Upper lobe of left lung (tissue), 6 donors: ENCODE measurements around the gene ADGRD1. TPM values are rescaled to one million over a fixed set of nuclear protein-coding genes. Genes with fewer than 3 reads are reported as not detected.

Experiments used
- ATAC-seq, 2 donors: fragments of 200-7000 bp; cut with Tn5 transposase; one replicate each; pipeline ENCODE4 v1.9.1; 2022; ENCODE audit warnings: mild to moderate bottlenecking in 2 of 2, moderate library complexity in 2 of 2; ENCODE audit not compliant: low FRiP score in 2 of 2
- DNase-seq, 2 donors: peaks; one replicate each; pipeline ENCODE4 v3.0.0-alpha.2; 2019 to 2020
- H3K27ac ChIP-seq, 4 donors: fragments of 200-600 bp; sonication (generic); one replicate each; pipeline ENCODE4 v1.5.1; 2016 to 2019
- H3K27me3 ChIP-seq, 4 donors: fragments of 200-600 bp; sonication (generic); one replicate each; pipeline ENCODE4 v1.5.1; 2017 to 2019
- H3K36me3 ChIP-seq, 4 donors: fragments of 200-600 bp; sonication (generic); one replicate each; pipeline ENCODE4 v1.5.1; 2016 to 2019
- H3K4me1 ChIP-seq, 4 donors: fragments of 200-600 bp; sonication (generic); one replicate each; pipeline ENCODE4 v1.5.1; 2018 to 2019
- H3K4me3 ChIP-seq, 4 donors: fragments of 200-600 bp; sonication (generic); one replicate each; pipeline ENCODE4 v1.5.1; 2017 to 2019; ENCODE audit warnings: mild to moderate bottlenecking in 2 of 4, moderate library complexity in 1 of 4
- H3K9me3 ChIP-seq, 4 donors: fragments of 200-600 bp; sonication (generic); one replicate each; pipeline ENCODE4 v1.5.1; 2018 to 2019
- CTCF ChIP-seq, 6 experiments: fragments of 450-650 bp in 4 of 6; fragments of 200-600 bp in 2 of 6; sonication (generic) in 2 of 6; IDR thresholded peaks; one replicate each; pipeline ENCODE4 v1.5.1; 2016 to 2019; ENCODE audit warnings: antibody characterized with exemption in 6 of 6
- EP300 ChIP-seq, 4 donors: sonication (generic); formaldehyde crosslinking; IDR thresholded peaks; one replicate each; pipeline ENCODE4 v1.5.1; 2017; ENCODE audit warnings: antibody characterized with exemption in 4 of 4, control low read depth in 2 of 4
- POLR2A ChIP-seq, 4 donors: fragments of 450-650 bp; IDR thresholded peaks; one replicate each; pipeline ENCODE4 v1.5.1; 2016 to 2017; ENCODE audit warnings: antibody characterized with exemption in 4 of 4, mild to moderate bottlenecking in 2 of 4
- POLR2AphosphoS5 ChIP-seq, 2 donors: sonication (generic); formaldehyde crosslinking; IDR thresholded peaks; one replicate each; pipeline ENCODE4 v1.5.1; 2017; ENCODE audit warnings: antibody characterized with exemption in 2 of 2
- WGBS, 2 donors: methylation state at CpG; one replicate each; pipeline ENCODE4 v1.1.5; 2017 to 2018; 5-methylcytosine and 5-hydroxymethylcytosine counted together
- total RNA-seq, 6 donors: library from RNA; depleted of rRNA in 4 of 6; stranded (reverse); fragments of >200 nt in 4 of 6; gene quantifications; one replicate each; pipeline versions ENCODE4 v1.1.0 to v1.2.1, GENCODE V29; 2016 to 2021
- donor health status: DM: no; HTN: no; CAD: no; lungs with moderate emphysema.
- donor health status: DM: no; HTN: yes; CAD: no; lungs with severe emphysema.

ADGRD1 gene
- total RNA-seq, 6 donors from 2014 or later: 84.2 to 124 (median 94.7) TPM

- TF ChIP-seq POLR2AphosphoS5 (IDR thresholded peaks at IDR 0.05) (no peak), EP300 (IDR thresholded peaks at IDR 0.05) (no peak), POLR2A (IDR thresholded peaks at IDR 0.05) (no peak), CTCF (IDR thresholded peaks at IDR 0.05) (no peak)
- no peak overlapping the region for H3K4me3 ChIP-seq
- H3K27ac ChIP-seq: no peak overlapping the region
- H3K4me1 ChIP-seq: peaks cover 0 to 7% (median 0%) of the 10 kb centered on the region in 4 donors
- H3K27me3 ChIP-seq: no peaks in the 10 kb centered on the region
- WGBS, 2 donors: 77% methylated on average over 7 to 12 of the region's 13 CpGs
- ATAC-seq: no peak
- peaks cover 0 to 33% (median 13%) of the 10 kb centered on the region in 4 donors for H3K36me3 ChIP-seq
- no peak for DNase-seq
- no peaks in the 10 kb centered on the region for H3K9me3 ChIP-seq
Measured at GRCh38 chr12:131020326-131021153, 66.8 kb downstream of the ADGRD1 start.

DNA sequence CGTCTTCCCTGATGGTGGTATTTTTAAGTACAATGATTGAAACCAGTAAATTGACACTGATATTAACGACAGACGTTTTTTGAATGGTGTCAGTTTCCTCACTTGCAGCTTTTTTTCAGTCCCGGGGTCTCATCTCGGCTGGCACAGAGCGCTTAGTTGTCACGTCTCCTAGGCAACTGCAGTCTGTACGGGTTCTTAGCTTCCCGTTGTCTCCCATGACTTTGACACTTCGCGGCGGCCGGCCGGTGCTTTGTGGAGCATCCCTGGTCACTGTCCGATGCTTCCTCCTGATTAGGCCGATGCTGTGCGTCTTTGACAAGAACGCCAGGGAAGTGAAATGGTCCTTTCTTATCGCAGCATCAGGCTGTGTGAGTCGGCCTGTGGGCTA, 67.4 kb downstream of the ADGRD1 start:
- peaks cover 0 to 27% (median 13%) of the 10 kb centered on the region in 4 donors for H3K36me3 ChIP-seq
- no peak for ATAC-seq
- H3K27me3 ChIP-seq: no peaks in the 10 kb centered on the region
- DNase-seq: no peak
- TF ChIP-seq EP300 (IDR thresholded peaks at IDR 0.05) (no peak), POLR2AphosphoS5 (IDR thresholded peaks at IDR 0.05) (no peak), CTCF (IDR thresholded peaks at IDR 0.05) (no peak), POLR2A (IDR thresholded peaks at IDR 0.05) (no peak)
- H3K4me3 ChIP-seq: no peak overlapping the region
- WGBS, 2 donors: 87 to 89% methylated on average over 20 of the region's 20 CpGs
- peaks cover 0 to 7% (median 0%) of the 10 kb centered on the region in 4 donors for H3K4me1 ChIP-seq
- H3K27ac ChIP-seq: no peak overlapping the region
- no peaks in the 10 kb centered on the region for H3K9me3 ChIP-seq

- 73 to 87% methylated on average over 8 to 11 of the region's 11 CpGs for WGBS, 2 donors
- H3K27me3 ChIP-seq: no peaks in the 10 kb centered on the region
- TF ChIP-seq CTCF (IDR thresholded peaks at IDR 0.05) (no peak), EP300 (IDR thresholded peaks at IDR 0.05) (no peak), POLR2A (IDR thresholded peaks at IDR 0.05) (no peak), POLR2AphosphoS5 (IDR thresholded peaks at IDR 0.05) (no peak)
- H3K36me3 ChIP-seq: peaks cover 0 to 17% (median 9%) of the 10 kb centered on the region in 4 donors
- H3K4me1 ChIP-seq: peaks cover 0 to 10% (median 6%) of the 10 kb centered on the region in 4 donors
- ATAC-seq: no peak
- H3K9me3 ChIP-seq: no peaks in the 10 kb centered on the region
- no peak overlapping the region for H3K4me3 ChIP-seq
- DNase-seq: no peak
- H3K27ac ChIP-seq: no peak overlapping the region
Measured at GRCh38 chr12:131024026-131024425, 70.3 kb downstream of the ADGRD1 start.

GRCh38 chr12:131024721-131025120, 71.0 kb downstream of the ADGRD1 start:
- DNase-seq (no peak), ATAC-seq (no peak)
- H3K27ac ChIP-seq: no peak overlapping the region
- TF ChIP-seq CTCF (IDR thresholded peaks at IDR 0.05): no peak
- no peak for TF ChIP-seq EP300 (IDR thresholded peaks at IDR 0.05)
- no peak for TF ChIP-seq POLR2AphosphoS5 (IDR thresholded peaks at IDR 0.05)
- TF ChIP-seq POLR2A (IDR thresholded peaks at IDR 0.05): no peak
- H3K27me3 ChIP-seq: no peaks in the 10 kb centered on the region
- H3K4me3 ChIP-seq: no peak overlapping the region
- 63 to 67% methylated on average over 11 of the region's 11 CpGs for WGBS, 2 donors
- peaks cover 0 to 16% (median 8%) of the 10 kb centered on the region in 4 donors for H3K4me1 ChIP-seq
- no peaks in the 10 kb centered on the region for H3K9me3 ChIP-seq
- peaks cover 0 to 15% (median 9%) of the 10 kb centered on the region in 4 donors for H3K36me3 ChIP-seq
